HepG2 (cell line): ENCODE measurements around the gene PPM1H. TPM values are rescaled to one million over a fixed set of nuclear protein-coding genes. Genes with fewer than 3 reads are reported as not detected.

Source experiments
- FOXA3 ChIP-seq: IDR thresholded peaks from 2 replicates; pipeline ENCODE4 v1.6.1; 2016; ENCODE audit warnings: missing genetic modification reagents, missing compliant biosample characterization
- HMG20B ChIP-seq: conservative IDR thresholded peaks from 2 replicates; pipeline ENCODE4 v1.6.1; 2016; ENCODE audit warnings: missing genetic modification reagents, missing compliant biosample characterization
- KAT2B ChIP-seq: fragments of 150-350 bp; IDR thresholded peaks from 2 replicates; pipeline ENCODE4 v1.6.1; 2014; ENCODE audit warnings: low read depth, low read length, borderline replicate concordance
- KDM1A ChIP-seq: IDR thresholded peaks from 2 replicates; pipeline ENCODE4 v1.6.1; 2016; ENCODE audit warnings: missing compliant biosample characterization
- MEIS2 ChIP-seq: sonication (generic); formaldehyde crosslinking; IDR thresholded peaks from 2 replicates; pipeline ENCODE4 v1.9.0; 2021; ENCODE audit warnings: mild to moderate bottlenecking, missing genetic modification reagents
- NCOA1 ChIP-seq: sonication (generic); formaldehyde crosslinking; IDR thresholded peaks from 2 replicates; pipeline ENCODE4 v1.9.0; 2021; ENCODE audit warnings: missing genetic modification reagents
- NFE2L1 ChIP-seq: sonication (generic); formaldehyde crosslinking; IDR thresholded peaks from 2 replicates; pipeline ENCODE4 v1.4.0; 2020; ENCODE audit warnings: missing genetic modification reagents, mild to moderate bottlenecking, borderline replicate concordance
- NONO ChIP-seq, 2 experiments: fragments of 450-650 bp in 1 of 2; sonication (generic) in 1 of 2; formaldehyde crosslinking in 1 of 2; IDR thresholded peaks in 1 of 2; conservative IDR thresholded peaks in 1 of 2; 2 replicates each; pipeline versions ENCODE4 v1.6.1 to v1.8.0; 2017 to 2022; ENCODE audit warnings: mild to moderate bottlenecking in 1 of 2, missing genetic modification reagents in 1 of 2, moderate library complexity in 1 of 2
- NR2F6 ChIP-seq, 2 experiments: IDR thresholded peaks; 2 replicates each; pipeline ENCODE4 v1.6.1; 2016; ENCODE audit warnings: antibody characterized with exemption in 1 of 2, mild to moderate bottlenecking in 1 of 2
- RARA ChIP-seq: IDR thresholded peaks from 2 replicates; pipeline ENCODE4 v1.6.1; 2016; ENCODE audit warnings: missing genetic modification reagents, missing compliant biosample characterization
- RARG ChIP-seq: sonication (generic); formaldehyde crosslinking; IDR thresholded peaks from 2 replicates; pipeline ENCODE4 v1.4.0; 2020; ENCODE audit warnings: low read depth, mild to moderate bottlenecking, missing genetic modification reagents
- SMAD3 ChIP-seq: sonication (generic); formaldehyde crosslinking; IDR thresholded peaks from 2 replicates; pipeline ENCODE4 v1.4.0; 2020; ENCODE audit warnings: missing genetic modification reagents
- SNAPC2 ChIP-seq: sonication (generic); formaldehyde crosslinking; IDR thresholded peaks from 2 replicates; pipeline ENCODE4 v1.8.1; 2022; ENCODE audit warnings: mild to moderate bottlenecking, missing genetic modification reagents
- TBX2 ChIP-seq: sonication (generic); formaldehyde crosslinking; IDR thresholded peaks from 2 replicates; pipeline ENCODE4 v1.5.0; 2020; ENCODE audit warnings: missing genetic modification reagents, mild to moderate bottlenecking, borderline replicate concordance
- TGIF2 ChIP-seq: IDR thresholded peaks from 2 replicates; pipeline ENCODE4 v1.6.1; 2016; ENCODE audit warnings: control low read depth, missing compliant biosample characterization
- THAP11 ChIP-seq: IDR thresholded peaks from 2 replicates; pipeline ENCODE4 v1.6.1; 2016; ENCODE audit warnings: missing biosample characterization, missing genetic modification reagents
- ZKSCAN8 ChIP-seq: IDR thresholded peaks from 2 replicates; pipeline ENCODE4 v1.6.1; 2016; ENCODE audit warnings: borderline replicate concordance, missing genetic modification reagents, missing compliant biosample characterization
- ZNF138 ChIP-seq: sonication (generic); formaldehyde crosslinking; IDR thresholded peaks from 2 replicates; pipeline ENCODE4 v1.5.0; 2020; ENCODE audit warnings: mild to moderate bottlenecking, low read depth, missing genetic modification reagents
- polyA plus RNA-seq, 8 experiments: library from polyadenylated mRNA; depleted of rRNA in 3 of 8; stranded (reverse) in 7 of 8; unstranded in 1 of 8; fragments of >200 nt; fragmentation: Illumina TruSeq in 4 of 8; extraction: Trizol in 4 of 8; gene quantifications; 2 replicates each; pipeline versions ENCODE4 v1.2.1 to v1.2.3, GENCODE V29; 2011 to 2016; ENCODE audit warnings: low read depth in 4 of 8, missing spikeins in 1 of 8, mixed read lengths in 1 of 8; ENCODE audit not compliant: insufficient read depth in 1 of 8
- total RNA-seq, 5 experiments: library from RNA; depleted of rRNA; stranded (reverse); fragments of >200 nt; fragmentation: Illumina TruSeq; extraction: Trizol; gene quantifications; 2 replicates each; pipeline ENCODE4 v1.2.3, GENCODE V29; 2016; ENCODE audit warnings: low read depth in 1 of 5
- TF ChIP-seq, protein P1 (sequence below): IDR thresholded peaks from 2 replicates; pipeline ENCODE4 v1.4.0; 2020; ENCODE audit warnings: mild to moderate bottlenecking, missing genetic modification reagents
- TF ChIP-seq, protein P2 (sequence below): IDR thresholded peaks from 2 replicates; pipeline ENCODE4 v1.6.1; 2012; ENCODE audit warnings: inconsistent platforms
- TF ChIP-seq, protein P3 (sequence below): sonication (generic); formaldehyde crosslinking; IDR thresholded peaks from 2 replicates; pipeline ENCODE4 v1.4.0; 2020; ENCODE audit warnings: missing genetic modification reagents, borderline replicate concordance

PPM1H gene
- total and polyA plus RNA-seq, 2 of the 13 experiments (the other 11 are each of a cell fraction or from before 2014, with no cell fraction given) = 29.1 to 38.1 TPM

DNA sequence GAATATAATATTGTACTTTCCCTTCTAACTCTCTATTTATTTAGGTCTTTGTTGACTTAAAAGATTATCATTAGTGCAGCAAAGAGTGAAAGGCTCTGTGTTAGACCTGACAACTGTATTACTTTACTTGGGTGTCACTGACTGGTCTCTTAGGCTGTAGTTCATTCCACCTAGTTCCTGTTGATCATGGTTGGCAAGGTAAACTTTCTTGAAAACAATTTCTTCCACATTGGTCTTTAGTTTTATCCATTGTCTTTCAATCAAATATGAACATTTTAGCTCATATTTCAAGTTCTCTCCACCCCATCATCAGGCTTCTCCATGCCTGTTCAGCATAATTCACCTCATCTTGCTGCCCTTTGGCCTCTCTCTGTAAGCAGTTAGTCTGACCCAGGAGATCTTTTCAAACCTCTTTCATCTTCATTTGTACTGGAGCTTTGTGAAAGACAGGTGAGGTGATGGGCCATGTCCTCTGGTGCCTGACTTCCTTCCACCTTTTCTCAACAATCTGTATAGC is 32.1 kb upstream of the PPM1H start (continued):
- peak; percentile 81; the same call in 1 of the 2 replicates for TF ChIP-seq TBX2 (CRISPR knock-in tag)
- TF ChIP-seq HMG20B = 0 out of 2 replicates have a peak, but pooled peaks have one; percentile 6
- TF ChIP-seq SNAPC2 = peak; percentile 74; the same call in 1 of the 2 replicates
- no peak for TF ChIP-seq SMAD3 (CRISPR knock-in tag)
- TF ChIP-seq NR2F6 (IDR thresholded peaks at IDR 0.05) = peak; percentile 85
- TF ChIP-seq NR2F6 (CRISPR knock-in tag; IDR thresholded peaks at IDR 0.05) = peak; percentile 57; the same call in 1 of the 2 replicates
- TF ChIP-seq KAT2B = no peak
- no peak for TF ChIP-seq ZNF138 (CRISPR knock-in tag)
- peak; percentile 58 for TF ChIP-seq RARA (CRISPR knock-in tag)
- peak; percentile 95 for TF ChIP-seq FOXA3 (CRISPR knock-in tag)
- TF ChIP-seq, protein P1, sequence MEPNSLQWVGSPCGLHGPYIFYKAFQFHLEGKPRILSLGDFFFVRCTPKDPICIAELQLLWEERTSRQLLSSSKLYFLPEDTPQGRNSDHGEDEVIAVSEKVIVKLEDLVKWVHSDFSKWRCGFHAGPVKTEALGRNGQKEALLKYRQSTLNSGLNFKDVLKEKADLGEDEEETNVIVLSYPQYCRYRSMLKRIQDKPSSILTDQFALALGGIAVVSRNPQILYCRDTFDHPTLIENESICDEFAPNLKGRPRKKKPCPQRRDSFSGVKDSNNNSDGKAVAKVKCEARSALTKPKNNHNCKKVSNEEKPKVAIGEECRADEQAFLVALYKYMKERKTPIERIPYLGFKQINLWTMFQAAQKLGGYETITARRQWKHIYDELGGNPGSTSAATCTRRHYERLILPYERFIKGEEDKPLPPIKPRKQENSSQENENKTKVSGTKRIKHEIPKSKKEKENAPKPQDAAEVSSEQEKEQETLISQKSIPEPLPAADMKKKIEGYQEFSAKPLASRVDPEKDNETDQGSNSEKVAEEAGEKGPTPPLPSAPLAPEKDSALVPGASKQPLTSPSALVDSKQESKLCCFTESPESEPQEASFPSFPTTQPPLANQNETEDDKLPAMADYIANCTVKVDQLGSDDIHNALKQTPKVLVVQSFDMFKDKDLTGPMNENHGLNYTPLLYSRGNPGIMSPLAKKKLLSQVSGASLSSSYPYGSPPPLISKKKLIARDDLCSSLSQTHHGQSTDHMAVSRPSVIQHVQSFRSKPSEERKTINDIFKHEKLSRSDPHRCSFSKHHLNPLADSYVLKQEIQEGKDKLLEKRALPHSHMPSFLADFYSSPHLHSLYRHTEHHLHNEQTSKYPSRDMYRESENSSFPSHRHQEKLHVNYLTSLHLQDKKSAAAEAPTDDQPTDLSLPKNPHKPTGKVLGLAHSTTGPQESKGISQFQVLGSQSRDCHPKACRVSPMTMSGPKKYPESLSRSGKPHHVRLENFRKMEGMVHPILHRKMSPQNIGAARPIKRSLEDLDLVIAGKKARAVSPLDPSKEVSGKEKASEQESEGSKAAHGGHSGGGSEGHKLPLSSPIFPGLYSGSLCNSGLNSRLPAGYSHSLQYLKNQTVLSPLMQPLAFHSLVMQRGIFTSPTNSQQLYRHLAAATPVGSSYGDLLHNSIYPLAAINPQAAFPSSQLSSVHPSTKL = peak; percentile 77; the same call in 1 of the 2 replicates
- TF ChIP-seq ZKSCAN8 (CRISPR knock-in tag) = 0 out of 2 replicates have a peak, but pooled peaks have one; percentile 21
- TF ChIP-seq NCOA1 (CRISPR knock-in tag) = peak; percentile 74; the same call in 1 of the 2 replicates
- TF ChIP-seq MEIS2 = peak; percentile 74; the same call in 1 of the 2 replicates
- TF ChIP-seq KDM1A = no peak
- peak; percentile 50; the same call in 1 of the 2 replicates for TF ChIP-seq TGIF2 (CRISPR knock-in tag)
- TF ChIP-seq, protein P2, sequence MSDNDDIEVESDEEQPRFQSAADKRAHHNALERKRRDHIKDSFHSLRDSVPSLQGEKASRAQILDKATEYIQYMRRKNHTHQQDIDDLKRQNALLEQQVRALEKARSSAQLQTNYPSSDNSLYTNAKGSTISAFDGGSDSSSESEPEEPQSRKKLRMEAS = peak; percentile 33; the same call in 1 of the 2 replicates
- no peak for TF ChIP-seq RARG (CRISPR knock-in tag)
- peak; percentile 59 for TF ChIP-seq THAP11 (CRISPR knock-in tag)
- no peak for TF ChIP-seq NFE2L1
- TF ChIP-seq NONO (IDR thresholded peaks at IDR 0.05) = no peak
- peak; percentile 46; the same call in 1 of the 2 replicates for TF ChIP-seq NONO (CRISPR knock-in tag; conservative IDR thresholded peaks at IDR 0.05)
- TF ChIP-seq, protein P3, sequence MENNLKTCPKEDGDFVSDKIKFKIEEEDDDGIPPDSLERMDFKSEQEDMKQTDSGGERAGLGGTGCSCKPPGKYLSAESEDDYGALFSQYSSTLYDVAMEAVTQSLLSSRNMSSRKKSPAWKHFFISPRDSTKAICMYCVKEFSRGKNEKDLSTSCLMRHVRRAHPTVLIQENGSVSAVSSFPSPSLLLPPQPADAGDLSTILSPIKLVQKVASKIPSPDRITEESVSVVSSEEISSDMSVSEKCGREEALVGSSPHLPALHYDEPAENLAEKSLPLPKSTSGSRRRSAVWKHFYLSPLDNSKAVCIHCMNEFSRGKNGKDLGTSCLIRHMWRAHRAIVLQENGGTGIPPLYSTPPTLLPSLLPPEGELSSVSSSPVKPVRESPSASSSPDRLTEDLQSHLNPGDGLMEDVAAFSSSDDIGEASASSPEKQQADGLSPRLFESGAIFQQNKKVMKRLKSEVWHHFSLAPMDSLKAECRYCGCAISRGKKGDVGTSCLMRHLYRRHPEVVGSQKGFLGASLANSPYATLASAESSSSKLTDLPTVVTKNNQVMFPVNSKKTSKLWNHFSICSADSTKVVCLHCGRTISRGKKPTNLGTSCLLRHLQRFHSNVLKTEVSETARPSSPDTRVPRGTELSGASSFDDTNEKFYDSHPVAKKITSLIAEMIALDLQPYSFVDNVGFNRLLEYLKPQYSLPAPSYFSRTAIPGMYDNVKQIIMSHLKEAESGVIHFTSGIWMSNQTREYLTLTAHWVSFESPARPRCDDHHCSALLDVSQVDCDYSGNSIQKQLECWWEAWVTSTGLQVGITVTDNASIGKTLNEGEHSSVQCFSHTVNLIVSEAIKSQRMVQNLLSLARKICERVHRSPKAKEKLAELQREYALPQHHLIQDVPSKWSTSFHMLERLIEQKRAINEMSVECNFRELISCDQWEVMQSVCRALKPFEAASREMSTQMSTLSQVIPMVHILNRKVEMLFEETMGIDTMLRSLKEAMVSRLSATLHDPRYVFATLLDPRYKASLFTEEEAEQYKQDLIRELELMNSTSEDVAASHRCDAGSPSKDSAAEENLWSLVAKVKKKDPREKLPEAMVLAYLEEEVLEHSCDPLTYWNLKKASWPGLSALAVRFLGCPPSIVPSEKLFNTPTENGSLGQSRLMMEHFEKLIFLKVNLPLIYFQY = 0 out of 2 replicates have a peak, but pooled peaks have one; percentile 37
